ENCODE results near the gene CR1. TPM values are rescaled to one million over a fixed set of nuclear protein-coding genes. Genes with fewer than 3 reads are reported as not detected.
A peak's percentile ranks its signal among the peaks of the same experiment; 100 is the strongest.

Gene CR1
- total and polyA plus RNA-seq, 9 of the 15 experiments (the other 6 are each of a cell fraction or from before 2014, with no cell fraction given): 0.07 to 0.47 (median 0.18) TPM

DNA sequence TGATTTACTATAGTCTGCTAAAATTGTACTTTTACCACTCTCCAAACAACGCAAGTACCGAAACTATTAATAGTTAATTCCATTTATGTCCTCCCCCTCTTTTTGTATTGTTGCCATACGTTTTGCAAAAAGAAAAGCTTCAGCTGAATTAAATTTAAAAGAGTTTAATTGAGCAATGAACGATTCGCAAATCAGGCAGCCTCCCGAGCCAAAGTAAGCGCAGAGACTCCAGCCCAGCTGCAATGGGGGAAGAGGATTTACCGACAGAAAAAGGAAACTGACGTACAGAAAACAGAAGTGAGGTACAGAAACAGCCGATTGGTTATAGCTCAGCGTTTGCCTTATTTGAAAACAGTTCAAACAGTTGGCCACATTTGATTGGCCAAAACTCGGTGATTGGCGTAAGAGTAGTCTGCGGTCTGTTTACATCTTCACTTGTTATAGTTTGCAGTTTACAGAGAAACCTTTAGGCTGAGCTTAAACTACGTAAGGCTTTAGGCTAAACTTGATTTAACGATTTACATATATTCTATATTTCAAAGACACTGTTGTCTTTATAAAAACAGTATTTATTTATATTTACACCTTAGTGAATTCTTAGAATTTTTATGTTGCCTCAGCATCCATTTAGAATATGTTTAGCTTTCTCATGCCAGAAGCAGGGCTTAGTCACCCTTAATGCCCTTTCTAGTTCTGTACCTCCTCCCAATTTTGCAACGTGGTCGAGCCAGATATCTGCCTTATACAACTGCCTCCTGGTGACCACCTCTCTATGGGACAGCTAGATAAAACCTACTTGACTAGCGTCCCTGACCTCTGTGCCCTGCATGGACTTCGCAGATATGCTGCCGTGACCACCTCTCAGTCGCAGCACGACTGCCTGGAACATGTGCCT lies 23.8 kb downstream of the CR1 start (continued):
- TF ChIP-seq, protein P1, sequence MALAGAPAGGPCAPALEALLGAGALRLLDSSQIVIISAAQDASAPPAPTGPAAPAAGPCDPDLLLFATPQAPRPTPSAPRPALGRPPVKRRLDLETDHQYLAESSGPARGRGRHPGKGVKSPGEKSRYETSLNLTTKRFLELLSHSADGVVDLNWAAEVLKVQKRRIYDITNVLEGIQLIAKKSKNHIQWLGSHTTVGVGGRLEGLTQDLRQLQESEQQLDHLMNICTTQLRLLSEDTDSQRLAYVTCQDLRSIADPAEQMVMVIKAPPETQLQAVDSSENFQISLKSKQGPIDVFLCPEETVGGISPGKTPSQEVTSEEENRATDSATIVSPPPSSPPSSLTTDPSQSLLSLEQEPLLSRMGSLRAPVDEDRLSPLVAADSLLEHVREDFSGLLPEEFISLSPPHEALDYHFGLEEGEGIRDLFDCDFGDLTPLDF (CRISPR knock-in tag; IDR thresholded peaks at IDR 0.05): no peak
- no peak for TF ChIP-seq SMARCA5 (IDR thresholded peaks at IDR 0.05)
- TF ChIP-seq, protein P2, sequence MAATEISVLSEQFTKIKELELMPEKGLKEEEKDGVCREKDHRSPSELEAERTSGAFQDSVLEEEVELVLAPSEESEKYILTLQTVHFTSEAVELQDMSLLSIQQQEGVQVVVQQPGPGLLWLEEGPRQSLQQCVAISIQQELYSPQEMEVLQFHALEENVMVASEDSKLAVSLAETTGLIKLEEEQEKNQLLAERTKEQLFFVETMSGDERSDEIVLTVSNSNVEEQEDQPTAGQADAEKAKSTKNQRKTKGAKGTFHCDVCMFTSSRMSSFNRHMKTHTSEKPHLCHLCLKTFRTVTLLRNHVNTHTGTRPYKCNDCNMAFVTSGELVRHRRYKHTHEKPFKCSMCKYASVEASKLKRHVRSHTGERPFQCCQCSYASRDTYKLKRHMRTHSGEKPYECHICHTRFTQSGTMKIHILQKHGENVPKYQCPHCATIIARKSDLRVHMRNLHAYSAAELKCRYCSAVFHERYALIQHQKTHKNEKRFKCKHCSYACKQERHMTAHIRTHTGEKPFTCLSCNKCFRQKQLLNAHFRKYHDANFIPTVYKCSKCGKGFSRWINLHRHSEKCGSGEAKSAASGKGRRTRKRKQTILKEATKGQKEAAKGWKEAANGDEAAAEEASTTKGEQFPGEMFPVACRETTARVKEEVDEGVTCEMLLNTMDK (IDR thresholded peaks at IDR 0.05; ENCODE audit: borderline replicate concordance, insufficient read depth, low read depth, low read length, poor library complexity, severe bottlenecking): no peak
- TF ChIP-seq SUPT5H (IDR thresholded peaks at IDR 0.05): peak; percentile 71
- TF ChIP-seq, protein P3, sequence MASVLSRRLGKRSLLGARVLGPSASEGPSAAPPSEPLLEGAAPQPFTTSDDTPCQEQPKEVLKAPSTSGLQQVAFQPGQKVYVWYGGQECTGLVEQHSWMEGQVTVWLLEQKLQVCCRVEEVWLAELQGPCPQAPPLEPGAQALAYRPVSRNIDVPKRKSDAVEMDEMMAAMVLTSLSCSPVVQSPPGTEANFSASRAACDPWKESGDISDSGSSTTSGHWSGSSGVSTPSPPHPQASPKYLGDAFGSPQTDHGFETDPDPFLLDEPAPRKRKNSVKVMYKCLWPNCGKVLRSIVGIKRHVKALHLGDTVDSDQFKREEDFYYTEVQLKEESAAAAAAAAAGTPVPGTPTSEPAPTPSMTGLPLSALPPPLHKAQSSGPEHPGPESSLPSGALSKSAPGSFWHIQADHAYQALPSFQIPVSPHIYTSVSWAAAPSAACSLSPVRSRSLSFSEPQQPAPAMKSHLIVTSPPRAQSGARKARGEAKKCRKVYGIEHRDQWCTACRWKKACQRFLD (CRISPR knock-in tag; IDR thresholded peaks at IDR 0.05): peak; percentile 91; the same call in 1 of the 2 replicates
- TF ChIP-seq, protein P4, sequence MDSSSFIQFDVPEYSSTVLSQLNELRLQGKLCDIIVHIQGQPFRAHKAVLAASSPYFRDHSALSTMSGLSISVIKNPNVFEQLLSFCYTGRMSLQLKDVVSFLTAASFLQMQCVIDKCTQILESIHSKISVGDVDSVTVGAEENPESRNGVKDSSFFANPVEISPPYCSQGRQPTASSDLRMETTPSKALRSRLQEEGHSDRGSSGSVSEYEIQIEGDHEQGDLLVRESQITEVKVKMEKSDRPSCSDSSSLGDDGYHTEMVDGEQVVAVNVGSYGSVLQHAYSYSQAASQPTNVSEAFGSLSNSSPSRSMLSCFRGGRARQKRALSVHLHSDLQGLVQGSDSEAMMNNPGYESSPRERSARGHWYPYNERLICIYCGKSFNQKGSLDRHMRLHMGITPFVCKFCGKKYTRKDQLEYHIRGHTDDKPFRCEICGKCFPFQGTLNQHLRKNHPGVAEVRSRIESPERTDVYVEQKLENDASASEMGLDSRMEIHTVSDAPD (CRISPR knock-in tag; IDR thresholded peaks at IDR 0.05): no peak
- TF ChIP-seq USF2 (CRISPR knock-in tag; IDR thresholded peaks at IDR 0.05): no peak
- TF ChIP-seq CBX2 (IDR thresholded peaks at IDR 0.05; ENCODE audit: insufficient read depth, low read length, poor library complexity, severe bottlenecking): no peak
- peak; percentile 69 for TF ChIP-seq NFE2 (IDR thresholded peaks at IDR 0.05; ENCODE audit: low read depth)
- peak; percentile 82 for TF ChIP-seq NR2C1 (IDR thresholded peaks at IDR 0.05)
- TF ChIP-seq NR2C1 (tag; IDR thresholded peaks at IDR 0.05): peak; percentile 89
- no peak for TF ChIP-seq SAFB (IDR thresholded peaks at IDR 0.05; ENCODE audit: borderline replicate concordance, low read depth, low read length)
- TF ChIP-seq GTF2F1 (IDR thresholded peaks at IDR 0.05; ENCODE audit: low read depth, low read length): no peak
- peak; percentile 92 for TF ChIP-seq NFRKB (IDR thresholded peaks at IDR 0.05; ENCODE audit: low read depth)
- no peak for TF ChIP-seq ZNF280A (IDR thresholded peaks at IDR 0.05; ENCODE audit: low read depth, partially characterized antibody)
- TF ChIP-seq FOXM1 (IDR thresholded peaks at IDR 0.05; ENCODE audit: low read depth): peak; percentile 100
- TF ChIP-seq FOXM1 (CRISPR knock-in tag; IDR thresholded peaks at IDR 0.05; ENCODE audit: low read depth): peak; percentile 99
- peak; percentile 94 for TF ChIP-seq MYNN (IDR thresholded peaks at IDR 0.05)
- no peak for TF ChIP-seq MYNN (CRISPR knock-in tag; IDR thresholded peaks at IDR 0.05)
- peak; percentile 70 for TF ChIP-seq MBD2 (IDR thresholded peaks at IDR 0.05; ENCODE audit: borderline replicate concordance, low read depth)
